Measurements from ENCODE around the gene MRTFA.
"Not testable (repeated sequence)": the region's sequence is repeated elsewhere in the genome, so short reads cannot be mapped to it uniquely, and the experiment has no call there.

The MRTFA gene

GRCh38 chr22:40588726-40589125 lies 47.8 kb downstream of the MRTFA start:
- no peak for DNase-seq (ENCODE audit: insufficient read length)
- no peak for FAIRE-seq
- no peak for TF ChIP-seq TAF1 (IDR thresholded peaks at IDR 0.05; ENCODE audit: borderline replicate concordance, low read depth, low read length)
- no peak for TF ChIP-seq POLR2AphosphoS5 (IDR thresholded peaks at IDR 0.05; ENCODE audit: low read depth, low read length)
- no peak for TF ChIP-seq POLR2A (IDR thresholded peaks at IDR 0.05; ENCODE audit: low read depth, low read length)

- no peak for FAIRE-seq
- TF ChIP-seq TAF1 (IDR thresholded peaks at IDR 0.05; ENCODE audit: borderline replicate concordance, low read depth, low read length) (no peak), POLR2A (IDR thresholded peaks at IDR 0.05; ENCODE audit: low read depth, low read length) (no peak), POLR2AphosphoS5 (IDR thresholded peaks at IDR 0.05; ENCODE audit: low read depth, low read length) (no peak)
- DNase-seq (ENCODE audit: insufficient read length) = no peak
Observed at GRCh38 chr22:40586781-40587180, 49.7 kb downstream of the MRTFA start.

GRCh38 chr22:40585310-40585751 lies 51.2 kb downstream of the MRTFA start:
- TF ChIP-seq POLR2AphosphoS5 (IDR thresholded peaks at IDR 0.05; ENCODE audit: low read depth, low read length) = no peak
- no peak for TF ChIP-seq TAF1 (IDR thresholded peaks at IDR 0.05; ENCODE audit: borderline replicate concordance, low read depth, low read length)
- no peak for TF ChIP-seq POLR2A (IDR thresholded peaks at IDR 0.05; ENCODE audit: low read depth, low read length)
- no peak for DNase-seq (ENCODE audit: insufficient read length)
- FAIRE-seq = no peak

- DNase-seq (ENCODE audit: insufficient read length); FAIRE-seq: not testable (repeated sequence)
Observed at GRCh38 chr22:40584766-40585165, 51.8 kb downstream of the MRTFA start.

GRCh38 chr22:40583053-40583741 lies 53.3 kb downstream of the MRTFA start:
- TF ChIP-seq POLR2AphosphoS5 (IDR thresholded peaks at IDR 0.05; ENCODE audit: low read depth, low read length) (no peak), POLR2A (IDR thresholded peaks at IDR 0.05; ENCODE audit: low read depth, low read length) (no peak), TAF1 (IDR thresholded peaks at IDR 0.05; ENCODE audit: borderline replicate concordance, low read depth, low read length) (no peak)
- DNase-seq (ENCODE audit: insufficient read length) (peak; percentile 22), FAIRE-seq (peak; percentile 78)

GRCh38 chr22:40582063-40582462 lies 54.5 kb downstream of the MRTFA start:
- TF ChIP-seq TAF1 (IDR thresholded peaks at IDR 0.05; ENCODE audit: borderline replicate concordance, low read depth, low read length) = no peak
- TF ChIP-seq POLR2A (IDR thresholded peaks at IDR 0.05; ENCODE audit: low read depth, low read length) = no peak
- no peak for TF ChIP-seq POLR2AphosphoS5 (IDR thresholded peaks at IDR 0.05; ENCODE audit: low read depth, low read length)
- FAIRE-seq (no peak), DNase-seq (ENCODE audit: insufficient read length) (no peak)

- DNase-seq (ENCODE audit: insufficient read length) = no peak
- no peak for FAIRE-seq
- TF ChIP-seq POLR2A (IDR thresholded peaks at IDR 0.05; ENCODE audit: low read depth, low read length) (no peak), TAF1 (IDR thresholded peaks at IDR 0.05; ENCODE audit: borderline replicate concordance, low read depth, low read length) (no peak), POLR2AphosphoS5 (IDR thresholded peaks at IDR 0.05; ENCODE audit: low read depth, low read length) (no peak)
Observed at GRCh38 chr22:40580631-40581030, 55.9 kb downstream of the MRTFA start.

- FAIRE-seq (no peak), DNase-seq (ENCODE audit: insufficient read length) (no peak)
- no peak for TF ChIP-seq TAF1 (IDR thresholded peaks at IDR 0.05; ENCODE audit: borderline replicate concordance, low read depth, low read length)
- no peak for TF ChIP-seq POLR2AphosphoS5 (IDR thresholded peaks at IDR 0.05; ENCODE audit: low read depth, low read length)
- no peak for TF ChIP-seq POLR2A (IDR thresholded peaks at IDR 0.05; ENCODE audit: low read depth, low read length)
Observed at GRCh38 chr22:40578171-40578570, 58.3 kb downstream of the MRTFA start.

GRCh38 chr22:40572976-40573375 lies 63.5 kb downstream of the MRTFA start:
- TF ChIP-seq TAF1 (IDR thresholded peaks at IDR 0.05; ENCODE audit: borderline replicate concordance, low read depth, low read length) (no peak), POLR2AphosphoS5 (IDR thresholded peaks at IDR 0.05; ENCODE audit: low read depth, low read length) (no peak), POLR2A (IDR thresholded peaks at IDR 0.05; ENCODE audit: low read depth, low read length) (no peak)
- DNase-seq (ENCODE audit: insufficient read length) (no peak), FAIRE-seq (no peak)

GRCh38 chr22:40571887-40572286 lies 64.6 kb downstream of the MRTFA start:
- TF ChIP-seq TAF1 (IDR thresholded peaks at IDR 0.05; ENCODE audit: borderline replicate concordance, low read depth, low read length) = no peak
- no peak for TF ChIP-seq POLR2A (IDR thresholded peaks at IDR 0.05; ENCODE audit: low read depth, low read length)
- no peak for TF ChIP-seq POLR2AphosphoS5 (IDR thresholded peaks at IDR 0.05; ENCODE audit: low read depth, low read length)
- FAIRE-seq (no peak), DNase-seq (ENCODE audit: insufficient read length) (no peak)

- no peak for DNase-seq (ENCODE audit: insufficient read length)
- no peak for FAIRE-seq
- TF ChIP-seq TAF1 (IDR thresholded peaks at IDR 0.05; ENCODE audit: borderline replicate concordance, low read depth, low read length) (no peak), POLR2A (IDR thresholded peaks at IDR 0.05; ENCODE audit: low read depth, low read length) (no peak), POLR2AphosphoS5 (IDR thresholded peaks at IDR 0.05; ENCODE audit: low read depth, low read length) (no peak)
Observed at GRCh38 chr22:40567626-40568328, 68.7 kb downstream of the MRTFA start.

GRCh38 chr22:40567106-40567505 lies 69.4 kb downstream of the MRTFA start:
- DNase-seq (ENCODE audit: insufficient read length) (no peak), FAIRE-seq (peak; percentile 9)
- TF ChIP-seq TAF1 (IDR thresholded peaks at IDR 0.05; ENCODE audit: borderline replicate concordance, low read depth, low read length) (no peak), POLR2AphosphoS5 (IDR thresholded peaks at IDR 0.05; ENCODE audit: low read depth, low read length) (no peak), POLR2A (IDR thresholded peaks at IDR 0.05; ENCODE audit: low read depth, low read length) (no peak)
